ENCODE results near the gene ACTN3. TPM values are rescaled to one million over a fixed set of nuclear protein-coding genes. Genes with fewer than 3 reads are reported as not detected.
A peak's percentile ranks its signal among the peaks of the same experiment; 100 is the strongest.

ACTN3 gene
- polyA plus RNA-seq, 2 of the 4 experiments (the other 2 are of a cell fraction): not detected

DNA sequence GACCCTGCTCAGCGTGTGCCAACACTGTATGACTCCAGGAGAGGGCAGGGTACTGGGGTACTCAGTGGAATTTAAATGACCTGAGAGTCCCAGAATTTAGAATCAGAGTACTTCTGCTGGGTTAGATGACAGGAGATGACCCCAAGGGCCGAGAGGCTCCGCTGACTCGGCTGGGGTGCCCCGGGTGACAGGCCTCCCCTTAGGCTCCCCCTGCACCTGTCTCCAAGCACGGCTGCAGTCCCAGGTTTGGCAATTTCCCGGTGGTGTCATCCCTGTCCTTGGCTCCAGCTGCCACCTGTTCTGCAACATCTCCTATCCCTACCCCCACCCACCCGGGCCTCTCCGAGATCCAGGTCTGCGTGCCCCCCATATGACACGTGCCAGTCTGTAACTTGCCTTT, 1.3 kb downstream of the ACTN3 start:
- CTCF ChIA-PET: interaction anchor here (1.2 kb wide), 1 partner anchor 30 kb away, joined by 4 read pairs; no protein-coding TSS in a partner anchor
- ATAC-seq (no peak), DNase-seq (ENCODE audit: low read depth in 1 of 2, low spot score in 1 of 2) (no peak), FAIRE-seq (no peak)
- H3K9me3 ChIP-seq: no peaks in the 10 kb centered on the region
- POLR2A ChIA-PET: interaction anchor here (0.6 kb wide), 1 partner anchor 64 kb away, joined by 6 read pairs; no protein-coding TSS in a partner anchor
- no peak overlapping the region for H3K4me3 ChIP-seq
- 46% methylated on average over 9 of the region's 11 CpGs for WGBS (ENCODE audit: missing lambda C conversion rate)
- no peak overlapping the region for H3K27ac ChIP-seq
- TF ChIP-seq BHLHE40 (IDR thresholded peaks at IDR 0.05; ENCODE audit: low read depth, low read length): no peak
- TF ChIP-seq POLR2A (IDR thresholded peaks at IDR 0.05; ENCODE audit: low read length): no peak
- TF ChIP-seq EHF (CRISPR knock-in tag; IDR thresholded peaks at IDR 0.05): no peak
- no peak for TF ChIP-seq HOXA7 (CRISPR knock-in tag; IDR thresholded peaks at IDR 0.05)
- TF ChIP-seq RARB (CRISPR knock-in tag; IDR thresholded peaks at IDR 0.05): no peak
- TF ChIP-seq HDAC2 (IDR thresholded peaks at IDR 0.05): no peak
- TF ChIP-seq NPAS2 (CRISPR knock-in tag; IDR thresholded peaks at IDR 0.05; ENCODE audit: borderline replicate concordance): no peak
- no peak for TF ChIP-seq PHF8 (IDR thresholded peaks at IDR 0.05; ENCODE audit: borderline replicate concordance, low read depth)
- TF ChIP-seq, protein P1, sequence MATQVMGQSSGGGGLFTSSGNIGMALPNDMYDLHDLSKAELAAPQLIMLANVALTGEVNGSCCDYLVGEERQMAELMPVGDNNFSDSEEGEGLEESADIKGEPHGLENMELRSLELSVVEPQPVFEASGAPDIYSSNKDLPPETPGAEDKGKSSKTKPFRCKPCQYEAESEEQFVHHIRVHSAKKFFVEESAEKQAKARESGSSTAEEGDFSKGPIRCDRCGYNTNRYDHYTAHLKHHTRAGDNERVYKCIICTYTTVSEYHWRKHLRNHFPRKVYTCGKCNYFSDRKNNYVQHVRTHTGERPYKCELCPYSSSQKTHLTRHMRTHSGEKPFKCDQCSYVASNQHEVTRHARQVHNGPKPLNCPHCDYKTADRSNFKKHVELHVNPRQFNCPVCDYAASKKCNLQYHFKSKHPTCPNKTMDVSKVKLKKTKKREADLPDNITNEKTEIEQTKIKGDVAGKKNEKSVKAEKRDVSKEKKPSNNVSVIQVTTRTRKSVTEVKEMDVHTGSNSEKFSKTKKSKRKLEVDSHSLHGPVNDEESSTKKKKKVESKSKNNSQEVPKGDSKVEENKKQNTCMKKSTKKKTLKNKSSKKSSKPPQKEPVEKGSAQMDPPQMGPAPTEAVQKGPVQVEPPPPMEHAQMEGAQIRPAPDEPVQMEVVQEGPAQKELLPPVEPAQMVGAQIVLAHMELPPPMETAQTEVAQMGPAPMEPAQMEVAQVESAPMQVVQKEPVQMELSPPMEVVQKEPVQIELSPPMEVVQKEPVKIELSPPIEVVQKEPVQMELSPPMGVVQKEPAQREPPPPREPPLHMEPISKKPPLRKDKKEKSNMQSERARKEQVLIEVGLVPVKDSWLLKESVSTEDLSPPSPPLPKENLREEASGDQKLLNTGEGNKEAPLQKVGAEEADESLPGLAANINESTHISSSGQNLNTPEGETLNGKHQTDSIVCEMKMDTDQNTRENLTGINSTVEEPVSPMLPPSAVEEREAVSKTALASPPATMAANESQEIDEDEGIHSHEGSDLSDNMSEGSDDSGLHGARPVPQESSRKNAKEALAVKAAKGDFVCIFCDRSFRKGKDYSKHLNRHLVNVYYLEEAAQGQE (IDR thresholded peaks at IDR 0.05): no peak
- TF ChIP-seq CEBPB (IDR thresholded peaks at IDR 0.05): no peak
- no peak for TF ChIP-seq CHD2 (IDR thresholded peaks at IDR 0.05; ENCODE audit: low read length, partially characterized antibody)
- TF ChIP-seq JUNB (IDR thresholded peaks at IDR 0.05): no peak
- no peak for TF ChIP-seq HOXB13 (CRISPR knock-in tag; IDR thresholded peaks at IDR 0.05; ENCODE audit: low read depth)
- no peak for TF ChIP-seq CBX2 (IDR thresholded peaks at IDR 0.05; ENCODE audit: borderline replicate concordance, low read depth)
- TF ChIP-seq ZSCAN20 (CRISPR knock-in tag; IDR thresholded peaks at IDR 0.05): no peak
- no peak for TF ChIP-seq RFX5 (IDR thresholded peaks at IDR 0.05)
- no peak for TF ChIP-seq ZC3H11A (IDR thresholded peaks at IDR 0.05)
- TF ChIP-seq, protein P2, sequence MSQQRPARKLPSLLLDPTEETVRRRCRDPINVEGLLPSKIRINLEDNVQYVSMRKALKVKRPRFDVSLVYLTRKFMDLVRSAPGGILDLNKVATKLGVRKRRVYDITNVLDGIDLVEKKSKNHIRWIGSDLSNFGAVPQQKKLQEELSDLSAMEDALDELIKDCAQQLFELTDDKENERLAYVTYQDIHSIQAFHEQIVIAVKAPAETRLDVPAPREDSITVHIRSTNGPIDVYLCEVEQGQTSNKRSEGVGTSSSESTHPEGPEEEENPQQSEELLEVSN (IDR thresholded peaks at IDR 0.05; ENCODE audit: borderline replicate concordance, low read depth): no peak
- H3K4me2 ChIP-seq: no peak overlapping the region
- H3K4me1 ChIP-seq: peaks cover 17% of the 10 kb centered on the region

DNA sequence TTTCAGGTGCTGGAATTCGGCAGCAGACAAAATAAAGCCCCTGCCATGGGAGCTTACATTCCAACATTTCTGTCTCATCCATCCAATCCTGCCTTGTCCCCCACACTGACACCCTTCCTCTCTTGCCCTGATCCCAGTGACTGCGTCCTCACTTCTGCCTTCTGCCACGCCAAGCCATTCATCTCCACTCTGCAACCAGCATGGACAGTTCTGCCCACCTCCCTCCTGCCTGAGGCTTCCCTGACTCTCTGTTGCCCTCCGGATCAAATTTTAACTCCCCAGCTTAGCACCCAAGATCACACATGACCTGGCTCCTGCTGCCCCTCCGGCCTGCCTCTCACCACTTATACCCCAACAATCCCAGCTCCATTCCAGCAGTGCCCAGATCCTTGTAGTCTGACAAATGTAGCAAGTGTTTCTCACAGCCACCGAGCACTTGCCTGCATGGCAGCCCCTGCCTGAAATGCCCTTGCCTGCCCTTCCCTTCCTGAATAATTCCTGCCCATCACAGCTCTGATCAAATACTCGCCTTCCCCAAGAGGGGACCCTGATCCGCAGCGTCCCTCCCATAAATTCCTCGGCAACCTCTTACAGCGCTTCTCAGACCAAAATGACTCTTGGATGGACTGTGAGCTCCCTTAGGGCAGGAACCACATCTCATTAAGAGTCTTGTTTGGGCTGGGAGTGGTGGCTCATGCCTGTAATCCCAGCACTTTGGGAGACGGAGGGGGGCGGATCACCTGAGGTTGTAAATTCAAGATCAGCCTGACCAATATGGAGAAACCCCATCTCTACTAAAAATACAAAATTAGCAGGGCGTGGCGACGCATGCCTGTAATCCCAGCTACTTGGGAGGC, 2.3 kb downstream of the ACTN3 start:
- CTCF ChIA-PET: interaction anchor here (1.2 kb wide), 1 partner anchor 29 kb away, joined by 4 read pairs; no protein-coding TSS in a partner anchor
- TF ChIP-seq EHF (CRISPR knock-in tag; IDR thresholded peaks at IDR 0.05): no peak
- no peak overlapping the region for H3K27ac ChIP-seq
- POLR2A ChIA-PET: no interaction called here
- WGBS (ENCODE audit: missing lambda C conversion rate): 54% methylated on average over 16 of the region's 16 CpGs
- no peak overlapping the region for H3K4me2 ChIP-seq
- no peaks in the 10 kb centered on the region for H3K9me3 ChIP-seq
- no peak for FAIRE-seq
- ATAC-seq: no peak
- DNase-seq (ENCODE audit: low read depth in 1 of 2, low spot score in 1 of 2): no peak
- no peak overlapping the region for H3K4me3 ChIP-seq
- H3K4me1 ChIP-seq: peaks cover 17% of the 10 kb centered on the region

DNA sequence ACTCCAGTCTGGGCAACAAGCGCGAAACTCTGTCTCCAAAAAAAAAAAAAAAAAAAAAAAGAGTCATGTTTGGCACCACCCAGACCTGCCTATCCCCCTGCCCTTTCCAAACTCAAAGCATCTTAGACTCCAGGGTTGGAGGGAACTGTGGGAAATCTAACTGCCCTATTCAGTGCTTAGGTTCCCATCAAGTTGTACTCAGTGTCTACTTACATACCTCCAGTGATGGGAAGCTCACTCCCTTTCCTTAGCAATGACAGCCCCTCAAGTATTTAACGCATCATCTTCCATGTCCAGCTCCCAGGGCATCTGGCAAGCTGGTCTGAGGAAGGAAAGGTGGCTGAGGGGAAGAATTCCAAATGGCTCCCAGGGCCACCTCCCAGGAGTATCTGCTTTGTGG, 3.0 kb downstream of the ACTN3 start:
- Histone ChIP-seq H3K4me3 (no peak overlapping the region), H3K27ac (no peak overlapping the region), H3K4me2 (no peak overlapping the region), H3K4me1 (peaks cover 15% of the 10 kb centered on the region), H3K9me3 (no peaks in the 10 kb centered on the region)
- TF ChIP-seq FOSB (CRISPR knock-in tag; IDR thresholded peaks at IDR 0.05) (no peak), ZFP36 (IDR thresholded peaks at IDR 0.05; ENCODE audit: borderline replicate concordance, partially characterized antibody) (peak; percentile 38)
- FAIRE-seq (no peak), ATAC-seq (no peak), DNase-seq (ENCODE audit: low read depth in 1 of 2, low spot score in 1 of 2) (no peak)
- WGBS (ENCODE audit: missing lambda C conversion rate): 52% methylated on average over 3 of the region's 3 CpGs
- POLR2A ChIA-PET: no interaction called here
- CTCF ChIA-PET: interaction anchor here (0.7 kb wide), 1 partner anchor 14 kb away, joined by 3 read pairs; no protein-coding TSS in a partner anchor

All from A549 (cell line).